Measurements from ENCODE around the gene MFSD6L. TPM values are rescaled to one million over a fixed set of nuclear protein-coding genes. Genes with fewer than 3 reads are reported as not detected.

Gene MFSD6L
- total RNA-seq, 6 donors from 2014 or later: 0.61 to 3.0 (median 2.0) TPM; not detected in 1

DNA sequence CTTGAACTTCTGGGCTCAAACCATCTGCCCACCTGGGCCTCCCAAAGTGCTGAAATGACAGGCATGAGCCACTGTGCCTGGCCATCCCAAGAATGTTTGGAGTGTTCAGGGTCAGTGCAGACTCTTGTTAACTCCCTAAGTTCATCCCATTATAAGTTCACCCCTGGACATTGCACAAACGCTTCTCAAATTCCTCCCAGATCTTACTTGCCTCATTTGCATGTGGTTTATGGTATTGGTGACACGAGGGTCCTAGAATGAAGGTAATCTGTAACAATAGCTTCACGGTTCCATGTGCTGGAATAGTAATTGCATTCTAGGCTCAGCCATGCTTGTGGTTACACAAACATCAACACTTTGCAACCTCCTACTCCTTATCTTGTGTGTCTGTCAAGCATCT, 49.5 kb downstream of the MFSD6L start:
- H3K27me3 ChIP-seq: no peaks in the 10 kb centered on the region
- peaks cover 5 to 19% (median 11%) of the 10 kb centered on the region in 4 donors for H3K4me1 ChIP-seq
- no peak for DNase-seq
- H3K9me3 ChIP-seq: no peaks in the 10 kb centered on the region
- H3K4me3 ChIP-seq: no peak overlapping the region
- 59 to 75% methylated on average over 3 of the region's 3 CpGs for WGBS, 2 donors
- ATAC-seq (ENCODE audit: low FRiP score in 2 of 2): no peak
- TF ChIP-seq CTCF (IDR thresholded peaks at IDR 0.05) (no peak), POLR2A (IDR thresholded peaks at IDR 0.05) (no peak), EP300 (IDR thresholded peaks at IDR 0.05) (no peak), POLR2AphosphoS5 (IDR thresholded peaks at IDR 0.05) (no peak)
- no peak overlapping the region for H3K27ac ChIP-seq
- H3K36me3 ChIP-seq: no peaks in the 10 kb centered on the region

- H3K4me1 ChIP-seq: peaks cover 5 to 19% (median 11%) of the 10 kb centered on the region in 4 donors
- WGBS, 2 donors: 82 to 88% methylated on average over 3 of the region's 3 CpGs
These were observed 51.4 kb downstream of the MFSD6L start for GRCh38 chr17:8747742-8748141.

More at GRCh38 chr17:8747742-8748141, 51.4 kb downstream of the MFSD6L start:
- ATAC-seq (ENCODE audit: low FRiP score in 2 of 2): no peak
- TF ChIP-seq CTCF (IDR thresholded peaks at IDR 0.05) (no peak), POLR2A (IDR thresholded peaks at IDR 0.05) (no peak), POLR2AphosphoS5 (IDR thresholded peaks at IDR 0.05) (no peak), EP300 (IDR thresholded peaks at IDR 0.05) (no peak)
- Histone ChIP-seq H3K27ac (no peak overlapping the region), H3K9me3 (no peaks in the 10 kb centered on the region), H3K4me3 (no peak overlapping the region), H3K27me3 (no peaks in the 10 kb centered on the region), H3K36me3 (no peaks in the 10 kb centered on the region)
- no peak for DNase-seq

Other genes starting within 250 kb of the MFSD6L start
- 100 to 1,000 TPM in 3 of 6 donors, 10 to 100 TPM in 3; 73.3 to 246 (median 99.6) TPM for gene MYH10, start 168.6 kb downstream of the MFSD6L start, total RNA-seq
- under 1 TPM in 1 of 6 donors, not detected in 5; 0.24 TPM for gene CCDC42, start 54.5 kb downstream of the MFSD6L start, total RNA-seq
- gene SPDYE4, start 40.8 kb downstream of the MFSD6L start, total RNA-seq: not detected
- 1 to 10 TPM; 1.1 to 4.2 (median 2.4) TPM for gene PIK3R6, start 68.3 kb upstream of the MFSD6L start, total RNA-seq
- gene PIK3R5, start 166.3 kb upstream of the MFSD6L start, total RNA-seq: 100 to 1,000 TPM in 1 of 6 donors, 10 to 100 TPM in 5; 22.3 to 175 (median 49.8) TPM
- gene NTN1, start 222.1 kb upstream of the MFSD6L start, total RNA-seq: 1 to 10 TPM; 2.6 to 9.1 (median 4.1) TPM